Fibroblast of skin of right quadriceps (primary cell): Measurements from ENCODE around the gene ZNF697.
"Not testable (repeated sequence)": the region's sequence is repeated elsewhere in the genome, so short reads cannot be mapped to it uniquely, and the experiment has no call there.

Experiments
- DNase-seq: peaks from one replicate; pipeline ENCODE4 v3.0.0-alpha.2; 2013

The ZNF697 gene

GRCh38 chr1:119647734-119648619, at the start of gene ZNF697:
Gene ZNF697 (minus strand): TSS chr1:119648266. CDS start chr1:119626100, 22,166 bp downstream.
- peak; percentile 98 for DNase-seq

- no peak for DNase-seq
Observed at GRCh38 chr1:119697598-119697997, 49.5 kb upstream of the ZNF697 start.

- not testable (repeated sequence) for DNase-seq
Observed at GRCh38 chr1:119696863-119697262, 48.8 kb upstream of the ZNF697 start.

- no peak for DNase-seq
Observed at GRCh38 chr1:119689511-119689910, 41.4 kb upstream of the ZNF697 start.

- no peak for DNase-seq
Observed at GRCh38 chr1:119688810-119689209, 40.7 kb upstream of the ZNF697 start.

GRCh38 chr1:119687434-119688079, 39.5 kb upstream of the ZNF697 start:
- no peak for DNase-seq

GRCh38 chr1:119686661-119687060, 38.6 kb upstream of the ZNF697 start:
- no peak for DNase-seq

- DNase-seq, result no peak
Observed at GRCh38 chr1:119683893-119684292, 35.8 kb upstream of the ZNF697 start.

GRCh38 chr1:119682141-119682540, 34.1 kb upstream of the ZNF697 start:
- no peak for DNase-seq

- no peak for DNase-seq
Observed at GRCh38 chr1:119681560-119681959, 33.5 kb upstream of the ZNF697 start.

GRCh38 chr1:119680723-119681122, 32.7 kb upstream of the ZNF697 start:
- no peak for DNase-seq

- DNase-seq, result no peak
Observed at GRCh38 chr1:119680193-119680592, 32.1 kb upstream of the ZNF697 start.

GRCh38 chr1:119679223-119679622, 31.2 kb upstream of the ZNF697 start:
- DNase-seq, result no peak

GRCh38 chr1:119676571-119677206, 28.6 kb upstream of the ZNF697 start:
- DNase-seq, result no peak

GRCh38 chr1:119675349-119676345, 27.6 kb upstream of the ZNF697 start:
- peak; percentile 79 for DNase-seq

GRCh38 chr1:119674835-119675289, 26.8 kb upstream of the ZNF697 start:
- DNase-seq, result peak; percentile 92

GRCh38 chr1:119674111-119674526, 26.1 kb upstream of the ZNF697 start:
- DNase-seq, result peak; percentile 72

GRCh38 chr1:119673171-119673940, 25.3 kb upstream of the ZNF697 start:
- DNase-seq, result no peak

- DNase-seq, result no peak
Observed at GRCh38 chr1:119670898-119671297, 22.8 kb upstream of the ZNF697 start.

GRCh38 chr1:119667173-119667572, 19.1 kb upstream of the ZNF697 start:
- DNase-seq, result no peak

GRCh38 chr1:119664067-119664466, 16.0 kb upstream of the ZNF697 start:
- no peak for DNase-seq
